Measurements from ENCODE around the gene PLEKHA1.

- TF ChIP-seq EZH2 (IDR thresholded peaks at IDR 0.05) (no peak), POLR2AphosphoS5 (IDR thresholded peaks at IDR 0.05; ENCODE audit: borderline replicate concordance, low read depth, low read length) (no peak)
Measured at GRCh38 chr10:122454071-122454470, 79.6 kb downstream of the PLEKHA1 start.

Data from SK-N-MC (cell line).